PFSK-1 (cell line): ENCODE results near the gene STK25.

ENCODE experiments used
- FOXP2 ChIP-seq: optimal IDR thresholded peaks from 2 replicates; pipeline ENCODE3; 2011; ENCODE audit warnings: borderline replicate concordance, control low read depth, inconsistent platforms; ENCODE audit not compliant: insufficient read depth; ENCODE audit errors: extremely low read length, extremely low read depth
- POLR2AphosphoS5 ChIP-seq: IDR thresholded peaks from 2 replicates; pipeline ENCODE4 v1.6.1; 2012; ENCODE audit warnings: low read depth, mild to moderate bottlenecking, control low read depth, low read length, moderate library complexity
- REST ChIP-seq, 2 experiments: IDR thresholded peaks; 2 replicates each; pipeline versions ENCODE4 v1.6.1 to v1.8.0; 2011 to 2012; ENCODE audit warnings: low read depth in 2 of 2, low read length in 2 of 2, control low read depth in 1 of 2, inconsistent platforms in 1 of 2, mild to moderate bottlenecking in 1 of 2, moderate library complexity in 1 of 2; ENCODE audit not compliant: insufficient read depth in 1 of 2
- SIN3A ChIP-seq: IDR thresholded peaks from 2 replicates; pipeline ENCODE4 v1.6.1; 2012; ENCODE audit warnings: mild to moderate bottlenecking, low read length, moderate library complexity, borderline replicate concordance; ENCODE audit not compliant: insufficient read depth
- TAF1 ChIP-seq: IDR thresholded peaks from 2 replicates; pipeline ENCODE4 v1.6.1; 2012; ENCODE audit warnings: low read length, control low read depth, borderline replicate concordance; ENCODE audit not compliant: insufficient read depth

The STK25 gene

GRCh38 chr2:241461693-241462677 lies 46.4 kb downstream of the STK25 start:
- TF ChIP-seq POLR2AphosphoS5 (no peak), FOXP2 (no peak), TAF1 (no peak), SIN3A (no peak), REST (IDR thresholded peaks at IDR 0.05; ENCODE audit: insufficient read depth in 1 of 2, low read depth in 2 of 2, low read length in 2 of 2) (no peak)

GRCh38 chr2:241460631-241461030 lies 47.8 kb downstream of the STK25 start:
- no peak for TF ChIP-seq POLR2AphosphoS5
- TF ChIP-seq FOXP2, result no peak
- no peak for TF ChIP-seq REST (IDR thresholded peaks at IDR 0.05; ENCODE audit: insufficient read depth in 1 of 2, low read depth in 2 of 2, low read length in 2 of 2)
- TF ChIP-seq TAF1, result no peak

GRCh38 chr2:241459520-241459919 lies 48.9 kb downstream of the STK25 start:
- TF ChIP-seq SIN3A, result no peak
- TF ChIP-seq TAF1, result no peak
- TF ChIP-seq POLR2AphosphoS5, result no peak
- no peak for TF ChIP-seq REST (IDR thresholded peaks at IDR 0.05; ENCODE audit: insufficient read depth in 1 of 2, low read depth in 2 of 2, low read length in 2 of 2)
- no peak for TF ChIP-seq FOXP2

GRCh38 chr2:241458687-241459086 lies 49.7 kb downstream of the STK25 start:
- TF ChIP-seq TAF1 (no peak), FOXP2 (no peak), REST (IDR thresholded peaks at IDR 0.05; ENCODE audit: insufficient read depth in 1 of 2, low read depth in 2 of 2, low read length in 2 of 2) (no peak), SIN3A (no peak), POLR2AphosphoS5 (no peak)
